H1 (cell line): Measurements from ENCODE around the gene PGM2L1. TPM values are rescaled to one million over a fixed set of nuclear protein-coding genes. Genes with fewer than 3 reads are reported as not detected.

Source experiments
- CTCF ChIA-PET: fragments of 300-600 bp; sonication (Branson Sonifier 250); formaldehyde crosslinking; loops from one replicate; lab custom pipeline; 2021; ENCODE audit not compliant: partially characterized antibody; lab: Charles Lee
- POLR2A ChIA-PET: fragments of 300-600 bp; sonication (Branson Sonifier 250); formaldehyde crosslinking; loops from one replicate; lab custom pipeline; 2021; ENCODE audit warnings: inconsistent platforms; ENCODE audit not compliant: partially characterized antibody; lab: Charles Lee
- DNase-seq, 2 experiments: peaks; one replicate each; pipeline versions ENCODE4 v3.0.0 to v3.0.0-alpha.2; 2010 to 2022; ENCODE audit warnings: low spot score in 2 of 2, low read depth in 1 of 2, mixed read lengths in 1 of 2
- FAIRE-seq: peaks from 2 replicates; lab custom pipeline; 2011; peaks lifted over from hg19 to GRCh38; lab: Jason Lieb, UNC
- H2AFZ ChIP-seq: 2 replicates; pipeline ENCODE4 v1.8.1; 2012; ENCODE audit warnings: low read length, inconsistent platforms
- H2AK5ac ChIP-seq: 2 replicates; pipeline ENCODE4 v1.6.1; 2013; ENCODE audit warnings: low read depth, low read length
- H2BK120ac ChIP-seq: replicated peaks from 2 replicates; pipeline ENCODE3; 2013; ENCODE audit warnings: low read depth, low read length, inconsistent platforms
- H2BK12ac ChIP-seq: 2 replicates; pipeline ENCODE4 v1.6.1; 2013; ENCODE audit warnings: low read depth, low read length
- H2BK15ac ChIP-seq: 2 replicates; pipeline ENCODE4 v1.6.1; 2013; ENCODE audit warnings: low read length
- H2BK20ac ChIP-seq: 2 replicates; pipeline ENCODE4 v1.6.1; 2013; ENCODE audit warnings: low read length
- H2BK5ac ChIP-seq: 2 replicates; pipeline ENCODE4 v1.6.1; 2013; ENCODE audit warnings: low read depth, low read length
- H3K14ac ChIP-seq: 2 replicates; pipeline ENCODE4 v1.6.1; 2013; ENCODE audit warnings: inconsistent platforms; ENCODE audit not compliant: insufficient read length
- H3K18ac ChIP-seq: 2 replicates; pipeline ENCODE4 v1.6.1; 2013; ENCODE audit warnings: low read length; ENCODE audit errors: extremely low read depth
- H3K23ac ChIP-seq: 2 replicates; pipeline ENCODE4 v1.6.1; 2013; ENCODE audit warnings: inconsistent platforms; ENCODE audit not compliant: insufficient read length
- H3K23me2 ChIP-seq: 2 replicates; pipeline ENCODE4 v1.6.1; 2013; ENCODE audit warnings: low read depth, low read length
- H3K27ac ChIP-seq: 2 replicates; pipeline ENCODE4 v1.6.1; 2011; ENCODE audit warnings: low read depth, low read length, inconsistent platforms
- H3K27me3 ChIP-seq, 4 experiments: replicated peaks in 1 of 4; 1 replicate in 1 of 4; 2 replicates in 3 of 4; pipeline versions ENCODE4 v1.6.1 to v1.8.1; 2011 to 2013; ENCODE audit warnings: low read length in 3 of 4, mild to moderate bottlenecking in 3 of 4, inconsistent platforms in 2 of 4, mixed read lengths in 2 of 4, moderate library complexity in 1 of 4; ENCODE audit not compliant: control insufficient read depth in 3 of 4, insufficient read depth in 3 of 4; ENCODE audit errors: extremely low read depth in 1 of 4
- H3K36me3 ChIP-seq, 4 experiments: 2 replicates each; pipeline versions ENCODE4 v1.6.1 to v1.8.1; 2011 to 2013; ENCODE audit warnings: mild to moderate bottlenecking in 4 of 4, low read length in 3 of 4, moderate library complexity in 2 of 4, control low read depth in 1 of 4, inconsistent platforms in 1 of 4; ENCODE audit not compliant: insufficient read depth in 4 of 4, control insufficient read depth in 2 of 4
- H3K4ac ChIP-seq: replicated peaks from 2 replicates; pipeline ENCODE3; 2013; ENCODE audit warnings: low read length, low read depth, mixed read lengths, inconsistent platforms; ENCODE audit not compliant: insufficient read length
- H3K4me1 ChIP-seq, 4 experiments: replicated peaks in 1 of 4; 1 replicate in 1 of 4; 2 replicates in 3 of 4; pipeline versions ENCODE4 v1.6.1 to v1.8.1; 2011 to 2013; ENCODE audit warnings: low read length in 3 of 4, inconsistent platforms in 2 of 4, mixed read lengths in 1 of 4; ENCODE audit not compliant: insufficient read depth in 4 of 4, control insufficient read depth in 3 of 4
- H3K4me2 ChIP-seq, 2 experiments: 2 replicates each; pipeline versions ENCODE4 v1.6.1 to v1.8.1; 2011 to 2013; ENCODE audit warnings: low read depth in 2 of 2, low read length in 2 of 2, control low read depth in 1 of 2, inconsistent platforms in 1 of 2, mild to moderate bottlenecking in 1 of 2; ENCODE audit not compliant: insufficient read depth in 1 of 2
- H3K4me3 ChIP-seq, 4 experiments: fragments of 200-600, 300-600 bp in 1 of 4; sonication (generic), shearing (Covaris generic), sonication (Bioruptor Twin) in 1 of 4; 2 replicates each; pipeline versions ENCODE4 v1.5.1 to v1.8.1; 2011 to 2016; ENCODE audit warnings: low read length in 4 of 4, low read depth in 3 of 4, control low read depth in 2 of 4, inconsistent platforms in 2 of 4, mild to moderate bottlenecking in 2 of 4, mixed read lengths in 1 of 4, moderate library complexity in 1 of 4; ENCODE audit not compliant: insufficient read depth in 2 of 4; ENCODE audit errors: extremely low read depth in 1 of 4
- H3K56ac ChIP-seq: replicated peaks from 2 replicates; pipeline ENCODE3; 2013; ENCODE audit warnings: low read depth, mild to moderate bottlenecking, mixed read lengths, low read length, inconsistent platforms; ENCODE audit not compliant: insufficient read length
- H3K79me1 ChIP-seq: 2 replicates; pipeline ENCODE4 v1.6.1; 2013; ENCODE audit warnings: low read depth, low read length, control low read depth
- H3K79me2 ChIP-seq, 2 experiments: 2 replicates each; pipeline versions ENCODE4 v1.6.1 to v1.8.1; 2012 to 2013; ENCODE audit warnings: low read length in 2 of 2, mild to moderate bottlenecking in 2 of 2, inconsistent platforms in 1 of 2; ENCODE audit not compliant: insufficient read depth in 2 of 2, control insufficient read depth in 1 of 2
- H3K9ac ChIP-seq, 4 experiments: replicated peaks in 1 of 4; 1 replicate in 1 of 4; 2 replicates in 3 of 4; pipeline versions ENCODE4 v1.6.1 to v1.8.1; 2011 to 2013; ENCODE audit warnings: low read depth in 3 of 4, low read length in 3 of 4, control low read depth in 2 of 4, mild to moderate bottlenecking in 2 of 4, moderate library complexity in 2 of 4, inconsistent platforms in 1 of 4; ENCODE audit errors: extremely low read depth in 1 of 4
- H3K9me3 ChIP-seq, 2 experiments: 2 replicates each; pipeline versions ENCODE4 v1.6.1 to v1.8.1; 2012 to 2013; ENCODE audit warnings: mild to moderate bottlenecking in 2 of 2, moderate library complexity in 2 of 2, control low read depth in 1 of 2, inconsistent platforms in 1 of 2, low read depth in 1 of 2, low read length in 1 of 2, mixed read lengths in 1 of 2; ENCODE audit not compliant: insufficient read depth in 2 of 2
- H4K20me1 ChIP-seq, 2 experiments: replicated peaks in 1 of 2; 2 replicates each; pipeline versions ENCODE3 to v1.8.1; 2011 to 2013; ENCODE audit warnings: inconsistent platforms in 2 of 2, low read length in 2 of 2, mild to moderate bottlenecking in 1 of 2; ENCODE audit not compliant: insufficient read depth in 2 of 2, control insufficient read depth in 1 of 2
- H4K5ac ChIP-seq: 2 replicates; pipeline ENCODE4 v1.6.1; 2013; ENCODE audit warnings: low read length, low read depth, mixed read lengths, inconsistent platforms; ENCODE audit not compliant: insufficient read length
- H4K8ac ChIP-seq: 2 replicates; pipeline ENCODE4 v1.8.0; 2013; ENCODE audit warnings: mild to moderate bottlenecking, moderate library complexity, low read length, inconsistent platforms; ENCODE audit not compliant: insufficient read depth; ENCODE audit errors: extremely low read depth
- H4K91ac ChIP-seq: replicated peaks from 2 replicates; pipeline ENCODE3; 2013; ENCODE audit warnings: low read length, mixed read lengths, inconsistent platforms; ENCODE audit not compliant: insufficient read length
- FOSL1 ChIP-seq: IDR thresholded peaks from 2 replicates; pipeline ENCODE4 v1.6.1; 2011; ENCODE audit warnings: mild to moderate bottlenecking, low read depth, low read length, moderate library complexity; ENCODE audit not compliant: insufficient read depth
- KDM4A ChIP-seq: IDR thresholded peaks from one replicate; pipeline ENCODE4 v1.7.1; 2012; ENCODE audit warnings: low read depth, mild to moderate bottlenecking, moderate library complexity, low read length, inconsistent platforms; ENCODE audit not compliant: severe bottlenecking
- KDM5A ChIP-seq: fragments of 200-600 bp; IDR thresholded peaks from 2 replicates; pipeline ENCODE4 v1.7.1; 2012; ENCODE audit warnings: mild to moderate bottlenecking, low read length, inconsistent platforms, mixed read lengths
- WGBS, 2 experiments: shearing (Covaris generic) in 1 of 2; methylation state at CpG; one replicate each; pipeline versions ENCODE4 v1.1.6 to v1.1.7; 2013 to 2015; ENCODE audit warnings: low lambda C conversion rate in 2 of 2, mixed read lengths in 2 of 2, inconsistent platforms in 1 of 2, low coverage in 1 of 2, missing lambda C conversion rate in 1 of 2; ENCODE audit not compliant: insufficient replicate concordance in 2 of 2, insufficient coverage in 1 of 2, insufficient read length in 1 of 2; ENCODE audit errors: extremely low coverage in 1 of 2, missing lambda C conversion rate in 1 of 2; 5-methylcytosine and 5-hydroxymethylcytosine counted together
- polyA plus RNA-seq, 7 experiments: library from polyadenylated mRNA; depleted of rRNA in 3 of 7; stranded (reverse) in 5 of 7; unstranded in 2 of 7; fragments of >200 nt in 5 of 7; fragments of 200-250 nt in 2 of 7; gene quantifications; 1 replicate in 5 of 7; 2 replicates in 1 of 7; 4 replicates in 1 of 7; pipeline versions ENCODE4 v1.2.1 to v1.2.3, GENCODE V29; 2011 to 2013; ENCODE audit warnings: missing spikeins in 2 of 7, mixed read lengths in 2 of 7
- total RNA-seq: library from RNA; stranded (reverse); fragmentation: NEBNext Ultra II Directional; extraction: Animal tissue kit (Norgen Biotek cat#: 25700); gene quantifications from 2 replicates; pipeline ENCODE4 v1.2.1, GENCODE V29; 2021
- TF ChIP-seq, protein P1 (sequence below), 3 experiments: IDR thresholded peaks; 1 replicate in 2 of 3; 2 replicates in 1 of 3; pipeline versions ENCODE4 v1.5.1 to v1.6.1; 2011; ENCODE audit warnings: low read length in 3 of 3, mild to moderate bottlenecking in 3 of 3, inconsistent platforms in 2 of 3, low read depth in 1 of 3, moderate library complexity in 1 of 3; ENCODE audit not compliant: insufficient read depth in 1 of 3; ENCODE audit errors: control extremely low read depth in 1 of 3

The PGM2L1 gene
- total and polyA plus RNA-seq, 2 of the 8 experiments (the other 6 are each of a cell fraction or from before 2014, with no cell fraction given) = 5.0 to 42.7 TPM

DNA sequence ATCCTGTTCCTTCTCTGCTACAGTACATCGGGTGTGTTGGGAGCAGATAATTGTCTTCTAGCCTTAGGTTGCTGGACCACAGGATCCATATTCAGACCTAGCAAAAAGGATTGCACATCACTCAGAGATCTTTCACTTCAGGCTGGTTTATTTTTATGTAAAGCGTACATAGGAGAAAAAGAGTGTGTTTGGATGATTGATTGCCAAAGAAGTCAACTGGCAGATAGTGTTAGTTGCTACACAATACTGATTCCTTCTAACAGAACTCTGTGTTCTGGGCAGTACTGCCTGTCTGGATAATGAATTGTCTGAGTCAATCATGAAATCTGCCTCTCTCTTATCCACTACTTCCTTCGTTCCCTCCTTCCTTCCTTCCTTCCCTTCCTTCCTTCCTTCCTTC, 31.0 kb upstream of the PGM2L1 start:
- H4K20me1 ChIP-seq = no peaks in the 10 kb centered on the region
- H4K5ac ChIP-seq = no peak overlapping the region
- no peak overlapping the region for H3K18ac ChIP-seq
- no peak overlapping the region for H2AFZ ChIP-seq
- no peak overlapping the region for H3K14ac ChIP-seq
- no peak overlapping the region for H3K4me3 ChIP-seq
- H3K23me2 ChIP-seq = no peaks in the 10 kb centered on the region
- DNase-seq (no peak), FAIRE-seq (no peak)
- H2BK15ac ChIP-seq = no peak overlapping the region
- no peaks in the 10 kb centered on the region for H3K4me1 ChIP-seq
- no peak overlapping the region for H3K9ac ChIP-seq
- no peak overlapping the region for H2BK120ac ChIP-seq
- H2BK12ac ChIP-seq = no peak overlapping the region
- no peaks in the 10 kb centered on the region for H3K79me2 ChIP-seq
- H2BK5ac ChIP-seq = no peak overlapping the region
- H3K23ac ChIP-seq = no peak overlapping the region
- H2BK20ac ChIP-seq = no peak overlapping the region
- H3K36me3 ChIP-seq = no peaks in the 10 kb centered on the region
- no peak overlapping the region for H4K91ac ChIP-seq
- H3K9me3 ChIP-seq = no peaks in the 10 kb centered on the region
- WGBS, 2 experiments = 80 to 100% methylated on average over 1 to 3 of the region's 3 CpGs
- H3K79me1 ChIP-seq = no peaks in the 10 kb centered on the region
- POLR2A ChIA-PET = no interaction called here
- no peak overlapping the region for H3K4me2 ChIP-seq
- H3K27me3 ChIP-seq = peaks cover 0 to 2% (median 0%) of the 10 kb centered on the region in 4 experiments; a peak in 1 of 7 replicates
- CTCF ChIA-PET = interaction anchor here (1.1 kb wide), 1 partner anchor 40 kb away, joined by 3 read pairs; no protein-coding TSS in a partner anchor
- no peak overlapping the region for H3K27ac ChIP-seq
- H4K8ac ChIP-seq = no peak overlapping the region
- H3K56ac ChIP-seq = no peak overlapping the region
- TF ChIP-seq, protein P1, sequence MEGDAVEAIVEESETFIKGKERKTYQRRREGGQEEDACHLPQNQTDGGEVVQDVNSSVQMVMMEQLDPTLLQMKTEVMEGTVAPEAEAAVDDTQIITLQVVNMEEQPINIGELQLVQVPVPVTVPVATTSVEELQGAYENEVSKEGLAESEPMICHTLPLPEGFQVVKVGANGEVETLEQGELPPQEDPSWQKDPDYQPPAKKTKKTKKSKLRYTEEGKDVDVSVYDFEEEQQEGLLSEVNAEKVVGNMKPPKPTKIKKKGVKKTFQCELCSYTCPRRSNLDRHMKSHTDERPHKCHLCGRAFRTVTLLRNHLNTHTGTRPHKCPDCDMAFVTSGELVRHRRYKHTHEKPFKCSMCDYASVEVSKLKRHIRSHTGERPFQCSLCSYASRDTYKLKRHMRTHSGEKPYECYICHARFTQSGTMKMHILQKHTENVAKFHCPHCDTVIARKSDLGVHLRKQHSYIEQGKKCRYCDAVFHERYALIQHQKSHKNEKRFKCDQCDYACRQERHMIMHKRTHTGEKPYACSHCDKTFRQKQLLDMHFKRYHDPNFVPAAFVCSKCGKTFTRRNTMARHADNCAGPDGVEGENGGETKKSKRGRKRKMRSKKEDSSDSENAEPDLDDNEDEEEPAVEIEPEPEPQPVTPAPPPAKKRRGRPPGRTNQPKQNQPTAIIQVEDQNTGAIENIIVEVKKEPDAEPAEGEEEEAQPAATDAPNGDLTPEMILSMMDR (IDR thresholded peaks at IDR 0.05; ENCODE audit: control extremely low read depth in 1 of 3, insufficient read depth in 1 of 3, low read depth in 1 of 3, low read length in 3 of 3) = no peak
- no peak for TF ChIP-seq FOSL1
- no peak for TF ChIP-seq KDM4A
- TF ChIP-seq KDM5A = no peak
- H3K4ac ChIP-seq = no peak overlapping the region
- no peak overlapping the region for H2AK5ac ChIP-seq
